HuH-7.5 (cell line): ENCODE measurements around the gene WASF2.
"Not testable (repeated sequence)": the region's sequence is repeated elsewhere in the genome, so short reads cannot be mapped to it uniquely, and the experiment has no call there.

Experiments used
- DNase-seq: peaks from one replicate; pipeline ENCODE4 v3.0.0; 2011; ENCODE audit warnings: low spot score

WASF2 gene

DNA sequence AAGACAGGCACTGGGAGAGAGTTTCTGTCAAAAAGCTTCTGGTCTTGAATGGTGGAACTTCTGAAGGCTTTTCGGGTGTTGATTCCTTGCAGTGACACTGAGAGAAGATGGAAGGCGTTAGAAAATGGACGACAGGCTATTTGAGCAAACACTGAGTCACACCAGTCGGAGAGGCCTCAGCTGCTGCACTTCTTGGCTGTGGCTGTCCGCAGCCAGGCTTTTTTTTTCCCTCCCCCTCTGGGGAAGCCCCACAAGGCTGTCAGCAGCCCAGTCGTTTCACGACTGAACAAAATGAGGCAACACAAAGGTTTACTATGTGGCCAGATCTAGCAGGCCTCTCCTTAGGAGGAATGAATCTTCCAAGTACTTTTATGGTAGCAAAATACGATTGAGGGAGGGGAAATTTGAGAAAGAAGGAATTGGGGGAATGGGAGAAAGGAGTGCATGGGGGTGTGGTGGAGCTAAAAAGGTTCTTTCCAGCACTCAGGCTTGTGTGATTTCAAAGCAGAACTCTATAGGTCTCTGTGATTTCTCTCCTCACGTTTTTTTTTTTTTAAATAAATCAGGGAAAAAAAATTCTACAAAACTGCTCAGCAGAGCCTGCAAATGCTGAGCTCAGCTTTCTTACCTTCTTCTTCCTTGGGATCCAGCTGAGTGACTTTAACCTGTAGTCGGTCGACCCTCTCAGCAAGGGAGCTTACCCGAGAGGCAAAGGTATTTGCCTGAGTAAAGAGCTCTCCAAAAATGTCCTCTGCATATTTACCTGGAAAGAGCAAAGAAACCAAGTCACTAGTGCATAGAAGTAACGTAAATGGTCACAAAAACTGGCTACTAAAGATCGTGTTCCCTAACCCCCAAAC, 71.4 kb downstream of the WASF2 start:
- no peak for DNase-seq

DNA sequence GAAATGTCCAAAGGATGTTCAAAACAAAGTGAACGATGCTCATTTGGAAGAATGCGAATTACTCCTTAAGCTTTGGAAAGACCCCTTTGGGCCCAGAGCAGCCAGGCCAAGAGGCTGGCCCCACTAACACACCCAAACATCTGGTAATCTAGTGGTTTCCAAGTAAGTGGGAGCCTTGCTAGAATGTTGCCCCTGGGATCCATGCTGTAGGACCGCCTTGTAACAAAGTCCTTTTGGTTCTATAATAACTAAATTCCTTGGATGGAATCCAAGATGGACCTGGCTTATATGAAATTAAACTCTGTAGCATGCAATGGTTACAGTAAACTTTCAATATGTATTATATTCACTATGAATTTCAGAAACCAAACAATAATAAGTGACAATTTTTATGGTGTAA, 72.3 kb downstream of the WASF2 start:
- DNase-seq = no peak

DNA sequence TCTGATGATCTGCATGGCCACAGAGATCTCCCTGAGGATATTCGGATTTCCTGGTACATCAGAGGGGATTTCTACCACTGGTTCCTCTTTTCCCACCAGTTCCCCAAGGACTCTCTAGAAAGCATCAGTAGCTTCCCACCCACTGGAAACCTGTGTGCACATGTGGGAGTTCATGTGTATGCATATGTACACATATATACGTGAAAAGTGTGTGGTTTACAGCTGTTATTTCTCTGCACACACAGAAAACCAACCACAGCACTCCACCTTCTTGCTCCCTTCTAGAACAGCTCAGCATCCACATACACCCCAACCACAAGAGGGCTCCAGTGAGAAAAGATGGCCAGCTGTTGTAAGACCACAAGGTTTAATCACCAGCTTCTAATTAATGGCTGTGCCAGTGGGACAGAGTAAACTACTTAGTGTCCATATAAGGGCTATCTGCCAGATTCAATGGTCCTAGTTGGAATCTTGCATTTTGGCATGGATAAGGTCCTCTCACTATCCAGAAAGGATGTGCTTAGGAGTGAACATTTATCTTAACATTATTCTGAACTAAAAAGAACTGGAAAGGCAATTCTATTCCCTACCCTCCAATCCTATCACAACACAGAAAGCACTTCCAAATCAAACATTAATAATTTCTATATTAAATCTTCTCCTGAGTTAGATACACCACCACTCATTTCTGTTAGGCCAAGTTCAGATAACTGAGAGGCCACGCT, 73.4 kb downstream of the WASF2 start:
- no peak for DNase-seq

DNA sequence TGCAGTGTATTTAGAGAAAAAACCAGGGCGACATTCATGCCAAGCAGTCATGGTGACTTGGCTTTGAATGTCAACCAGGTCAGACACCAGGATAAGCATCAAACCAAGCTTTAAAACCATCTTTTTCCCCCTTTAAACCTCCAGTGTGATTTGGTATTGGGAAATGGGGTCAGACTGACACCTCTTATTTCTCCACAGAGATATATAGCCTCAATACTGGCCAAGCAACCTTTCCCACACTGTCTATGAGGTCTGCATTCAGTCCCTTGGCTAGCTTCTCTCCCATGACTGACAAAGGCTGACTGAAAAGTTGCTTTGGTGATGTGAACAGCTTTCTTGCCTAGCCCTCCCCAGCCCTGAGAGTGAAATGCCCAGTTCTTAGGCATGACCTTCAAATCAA, 75.9 kb downstream of the WASF2 start:
- no peak for DNase-seq

DNA sequence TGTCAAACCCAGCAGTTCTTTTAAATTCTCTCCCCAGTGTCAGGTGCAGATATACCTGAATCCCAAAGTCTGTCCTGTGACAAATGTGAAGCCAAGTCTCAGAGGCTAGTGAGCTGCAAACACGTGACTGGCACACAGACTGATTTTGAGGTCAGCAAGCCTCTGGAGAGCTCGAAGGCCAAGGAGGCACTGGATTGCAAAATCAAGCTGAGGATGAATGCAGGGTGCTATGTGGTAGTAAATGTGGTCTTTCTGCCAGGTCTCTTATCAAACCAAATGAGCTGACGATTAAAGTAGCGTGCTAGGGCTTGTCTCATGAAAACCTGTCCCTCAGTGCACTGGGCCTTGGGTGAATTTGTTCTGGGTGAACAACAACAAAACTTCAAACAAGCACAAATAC, 77.0 kb downstream of the WASF2 start:
- no peak for DNase-seq

DNA sequence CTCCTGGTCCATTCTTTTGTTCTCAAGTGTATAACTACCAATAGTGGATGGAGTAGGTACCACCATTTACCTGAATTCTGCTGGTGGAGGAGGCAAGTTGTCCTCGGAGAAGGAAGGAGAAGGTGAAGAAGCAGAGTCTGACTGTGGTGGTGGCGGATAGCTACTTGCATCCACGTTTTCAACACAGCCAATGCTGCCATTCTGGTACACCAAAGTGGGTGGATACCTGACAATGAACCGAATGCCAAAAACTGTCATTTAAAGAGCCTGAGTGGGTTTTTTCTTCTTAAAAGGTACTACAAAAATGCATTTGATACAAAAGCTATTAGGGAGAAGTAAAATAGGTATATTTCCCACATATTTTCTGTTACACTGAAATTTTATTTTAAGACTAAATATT, 77.5 kb downstream of the WASF2 start:
- DNase-seq = no peak

DNA sequence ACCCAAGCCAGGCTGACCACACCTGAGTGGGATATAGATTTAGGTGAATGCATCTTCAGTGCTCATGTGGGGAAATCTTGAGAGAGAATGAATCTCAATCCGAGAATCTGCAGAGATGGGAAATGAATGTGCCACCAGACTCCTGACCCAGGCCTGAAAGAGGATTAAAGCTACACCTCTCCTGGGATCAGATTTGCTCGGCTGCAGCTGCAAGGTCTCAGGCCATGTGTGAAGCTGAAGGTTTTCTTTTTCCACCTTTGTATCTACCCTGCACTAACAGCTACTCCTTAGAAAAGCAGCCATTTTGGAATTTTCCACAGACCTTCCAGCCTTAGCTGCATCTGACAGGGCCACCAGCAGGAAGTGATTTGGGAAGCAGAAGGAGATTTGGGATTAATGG, 79.3 kb downstream of the WASF2 start:
- DNase-seq = no peak

DNA sequence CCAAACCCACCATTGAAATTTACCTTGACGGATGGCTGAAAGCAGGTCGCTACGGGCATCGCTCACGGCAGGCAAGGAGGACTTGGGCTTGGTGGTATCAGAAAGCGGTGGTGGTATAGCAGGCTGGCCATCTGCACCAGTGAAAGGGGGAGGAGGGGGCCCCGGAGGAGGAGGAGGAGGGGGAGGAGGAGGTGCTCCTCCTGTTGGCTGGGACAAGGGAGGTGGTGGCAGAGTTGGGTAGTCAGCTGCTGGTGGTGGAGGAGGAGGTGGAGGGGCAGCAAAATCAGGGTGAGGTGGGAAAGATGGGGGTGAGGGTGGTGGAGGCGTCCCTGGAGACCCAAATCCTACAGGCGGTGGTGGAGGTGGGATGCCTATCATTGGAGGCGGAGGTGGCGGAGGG, 80.3 kb downstream of the WASF2 start:
- DNase-seq = no peak

DNA sequence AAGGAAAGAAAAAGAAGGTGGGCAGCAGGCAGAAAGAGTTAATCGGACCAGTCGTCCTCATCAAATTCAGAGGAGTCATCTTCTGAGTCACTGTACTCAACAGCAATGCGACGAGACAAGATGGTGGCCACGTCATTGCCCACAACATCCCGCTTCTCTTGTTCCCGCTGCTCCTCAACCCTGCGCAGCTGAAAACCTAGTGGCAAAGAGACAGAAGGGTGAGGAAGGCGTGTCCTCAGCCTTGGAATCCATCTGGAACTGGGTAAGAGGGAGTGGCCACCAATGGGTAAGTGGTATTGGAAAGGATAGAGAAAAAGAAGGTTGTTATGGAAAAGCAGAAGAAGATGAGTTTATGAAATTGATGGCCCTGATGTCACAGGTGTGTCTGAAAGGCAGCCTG, 81.8 kb downstream of the WASF2 start:
- no peak for DNase-seq

DNA sequence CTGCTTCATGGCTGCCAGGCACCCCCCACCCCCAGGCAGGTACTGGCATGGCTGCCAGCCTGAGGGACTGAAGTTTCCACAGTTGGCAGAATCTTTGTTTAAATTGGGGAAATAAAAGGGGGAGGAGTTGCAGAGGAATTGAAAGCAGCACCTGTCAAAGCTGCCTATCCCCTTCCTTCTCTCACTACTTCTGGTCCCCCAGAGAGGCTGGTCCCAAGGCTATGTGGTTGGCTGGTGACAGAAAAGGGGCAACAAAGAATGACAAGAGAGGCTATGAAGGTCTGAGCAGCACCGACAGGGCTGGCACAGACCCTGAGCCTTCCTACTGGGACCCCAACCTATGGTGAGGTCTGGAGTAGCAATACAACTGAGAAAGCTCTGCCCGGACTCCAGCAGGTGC, 83.2 kb downstream of the WASF2 start:
- DNase-seq = not testable (repeated sequence)

DNA sequence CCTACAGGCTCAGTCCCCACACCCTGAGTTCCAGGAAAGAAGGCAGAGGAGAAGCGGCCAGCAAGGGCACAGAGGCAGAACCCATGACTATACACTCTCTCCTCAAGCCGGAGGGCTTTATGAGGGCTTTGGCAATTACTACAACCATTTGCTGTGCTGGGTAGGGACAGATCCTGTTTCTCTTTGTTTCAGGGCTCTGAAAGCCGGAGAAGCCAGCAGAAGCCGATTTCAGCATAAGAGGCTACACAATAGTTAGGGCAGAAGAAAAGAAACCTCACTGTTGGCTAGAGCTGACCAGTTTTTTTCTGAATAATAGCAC, 83.6 kb downstream of the WASF2 start:
- no peak for DNase-seq

DNA sequence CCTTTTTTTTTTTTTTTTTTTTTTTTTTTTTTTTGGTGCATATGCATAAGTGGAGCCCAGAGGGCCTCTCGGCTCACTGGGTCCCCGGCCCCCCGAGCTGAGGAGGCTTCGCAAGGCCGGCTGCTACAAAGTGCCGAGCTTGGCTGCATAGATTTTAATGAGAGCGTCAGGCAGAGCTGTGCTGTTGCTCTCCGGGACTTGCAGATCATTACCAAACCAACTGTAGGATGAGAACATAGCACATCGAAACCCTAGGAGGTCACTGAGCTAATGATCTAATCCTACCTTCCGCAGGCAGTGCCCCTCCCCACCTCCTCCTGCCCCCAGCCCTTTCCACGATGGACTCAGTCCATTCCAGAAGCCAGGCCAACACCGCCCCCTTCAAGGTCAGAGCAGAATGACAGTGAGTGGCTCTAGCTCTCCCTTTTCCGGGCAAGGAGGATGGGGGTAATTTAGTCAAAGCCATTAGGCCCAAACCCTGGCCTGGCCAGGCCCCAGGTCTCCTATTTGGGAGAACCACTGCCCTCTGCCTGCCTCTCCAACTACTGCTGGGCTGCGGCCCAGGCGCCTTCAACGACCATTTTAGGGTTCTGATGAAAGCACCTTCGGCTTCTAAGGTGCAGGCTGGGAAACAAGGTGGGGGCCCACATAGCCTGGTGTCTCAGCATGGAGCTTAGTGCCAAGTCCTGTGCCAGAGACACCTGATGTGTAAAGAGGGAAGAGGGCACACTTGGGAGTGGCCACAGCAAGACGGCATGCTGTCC, 84.2 kb downstream of the WASF2 start:
- not testable (repeated sequence) for DNase-seq

DNA sequence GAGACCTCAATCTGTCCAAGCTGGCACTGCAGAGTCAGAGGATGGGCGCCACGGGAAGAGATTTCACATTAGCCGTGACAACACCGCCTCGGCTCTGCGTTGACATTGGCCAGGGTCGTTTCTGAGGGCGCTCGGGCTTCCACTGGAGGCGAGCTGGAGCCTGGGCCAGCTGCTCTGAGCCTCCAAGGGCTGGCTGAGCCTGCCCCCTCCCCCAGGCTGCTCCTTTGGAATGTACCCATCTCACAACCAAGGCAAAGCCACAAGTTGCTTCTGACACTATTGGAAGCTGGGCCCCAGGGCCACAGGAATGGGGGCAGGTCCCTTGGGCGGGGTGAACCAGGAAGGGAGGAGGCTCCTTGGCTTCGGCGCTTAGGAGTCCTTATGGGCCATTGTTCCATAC, 84.9 kb downstream of the WASF2 start:
- no peak for DNase-seq

DNA sequence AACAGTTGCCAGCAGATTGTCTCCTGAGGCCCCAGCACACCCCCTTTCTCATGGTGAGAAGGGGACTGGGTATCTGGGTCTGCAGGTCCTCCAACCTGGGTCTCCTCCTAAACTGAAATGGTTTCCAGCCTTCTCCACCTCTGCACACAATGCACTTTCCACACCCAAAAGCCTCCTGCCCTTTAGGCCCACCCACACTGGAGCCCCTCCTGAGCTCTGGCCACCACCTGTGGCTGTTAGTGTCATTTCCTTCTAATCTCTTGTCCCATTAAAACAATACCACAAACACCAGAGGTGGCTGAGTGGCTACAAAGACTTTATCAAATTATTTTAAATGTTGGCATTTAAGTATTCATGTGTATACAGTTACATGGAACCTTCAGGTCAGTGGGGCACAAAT, 86.0 kb downstream of the WASF2 start:
- DNase-seq = no peak

DNA sequence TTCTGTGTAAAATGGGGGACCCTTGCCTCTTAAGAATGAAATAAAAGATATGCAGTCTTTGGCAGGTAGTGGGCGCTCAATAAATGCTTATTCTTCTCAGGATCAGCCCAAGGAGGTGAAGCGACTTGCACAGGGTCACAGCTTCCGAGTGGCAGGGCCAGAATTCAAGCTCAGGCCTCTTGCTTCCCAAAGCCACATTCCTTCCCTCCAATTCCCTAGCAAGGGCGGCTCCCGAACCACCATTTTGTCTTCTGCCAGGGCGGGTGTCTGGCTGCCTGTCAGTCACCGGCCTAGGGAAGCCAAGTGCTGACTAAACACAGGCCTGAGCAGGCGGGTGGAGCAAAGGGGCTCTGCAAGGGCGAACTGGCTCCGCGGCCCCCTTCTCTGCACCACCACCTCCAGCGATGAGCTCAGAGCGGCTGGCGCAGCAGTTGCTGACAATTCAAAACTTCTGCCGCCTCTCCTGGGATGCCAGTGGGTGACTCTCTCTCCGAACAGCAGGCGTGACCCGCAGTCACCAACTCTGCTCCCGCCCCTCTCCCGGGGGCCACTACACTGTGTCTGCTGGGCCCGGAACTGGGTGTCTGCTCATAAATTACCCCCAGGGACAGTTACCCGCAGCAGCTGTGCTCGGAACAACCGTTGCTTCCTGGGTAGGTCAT, 86.8 kb downstream of the WASF2 start:
- DNase-seq = no peak

DNA sequence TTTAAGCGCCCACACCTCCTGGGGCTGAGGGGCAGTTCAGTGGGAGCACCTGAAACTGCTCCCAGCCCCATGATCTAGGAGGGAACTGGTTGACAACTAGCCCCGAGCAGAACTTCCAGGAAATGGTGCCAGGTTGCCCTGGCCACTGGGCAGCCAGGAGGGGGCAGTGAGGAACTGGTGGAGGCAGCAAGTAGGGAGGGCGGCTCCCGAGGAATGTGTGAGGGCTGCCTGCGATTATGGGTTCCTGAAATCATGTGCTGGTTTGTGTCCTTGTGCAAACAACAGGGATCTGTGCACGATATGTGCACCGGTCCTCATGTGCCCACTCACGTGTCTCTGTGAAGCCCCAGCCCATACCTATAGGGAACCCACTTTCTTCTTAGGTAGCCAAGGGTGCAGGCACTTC, 87.6 kb downstream of the WASF2 start:
- DNase-seq = no peak

DNA sequence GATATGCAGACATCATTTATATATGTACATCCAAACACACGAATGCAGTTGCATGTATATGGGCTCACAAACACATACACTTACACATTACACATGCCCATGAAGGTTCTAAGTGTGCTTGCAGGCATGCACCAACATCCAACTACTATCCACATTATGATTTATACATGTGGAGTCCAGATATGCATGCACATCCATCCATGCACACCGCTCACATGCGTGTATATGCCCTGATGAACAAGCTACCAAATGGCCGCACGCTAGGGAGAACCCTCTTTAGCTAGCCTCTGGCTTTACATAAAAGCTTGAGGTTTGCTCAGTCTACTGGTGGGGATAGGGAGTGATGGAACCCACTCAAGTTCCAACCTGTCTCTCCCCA, 89.0 kb downstream of the WASF2 start:
- DNase-seq = no peak

DNA sequence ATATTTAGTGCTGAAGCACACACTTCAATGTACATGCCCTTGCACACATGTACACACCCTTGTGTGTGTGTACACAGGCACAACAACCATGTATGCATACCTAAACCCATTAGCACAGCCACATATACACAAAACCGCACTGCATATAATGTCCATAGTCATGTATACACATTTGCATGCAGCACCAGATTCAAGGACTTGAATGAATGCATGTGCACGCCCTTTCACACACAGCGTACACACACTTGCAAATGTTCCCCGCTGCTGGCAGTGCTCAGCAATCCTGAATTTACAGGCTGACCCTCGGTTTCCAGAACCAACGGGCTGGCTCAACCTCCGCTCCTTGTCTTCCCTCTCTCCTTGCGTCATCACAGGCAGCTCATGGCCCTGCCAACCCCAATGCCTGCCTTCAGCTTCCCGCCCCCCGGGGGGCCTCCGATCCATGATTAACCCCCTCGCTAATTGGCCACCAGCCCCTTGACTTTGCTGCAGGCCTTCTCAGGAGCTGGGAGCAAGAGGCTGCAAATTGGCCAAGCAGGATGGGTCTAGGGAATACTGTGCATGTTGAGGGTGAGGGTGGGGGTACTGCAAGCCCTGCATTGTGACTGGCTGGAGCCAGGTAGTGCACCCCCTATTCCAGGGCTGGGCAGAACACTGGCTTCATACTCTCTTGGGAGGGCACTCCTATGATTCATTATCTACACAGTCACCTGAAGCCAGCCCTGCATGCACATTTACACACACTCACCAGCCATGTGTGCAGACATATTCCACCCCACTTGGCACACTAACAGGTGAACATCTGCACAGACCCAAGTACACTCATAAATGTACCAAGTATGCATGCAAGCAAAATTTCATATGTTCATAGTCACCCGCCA, 89.6 kb downstream of the WASF2 start:
- no peak for DNase-seq

DNA sequence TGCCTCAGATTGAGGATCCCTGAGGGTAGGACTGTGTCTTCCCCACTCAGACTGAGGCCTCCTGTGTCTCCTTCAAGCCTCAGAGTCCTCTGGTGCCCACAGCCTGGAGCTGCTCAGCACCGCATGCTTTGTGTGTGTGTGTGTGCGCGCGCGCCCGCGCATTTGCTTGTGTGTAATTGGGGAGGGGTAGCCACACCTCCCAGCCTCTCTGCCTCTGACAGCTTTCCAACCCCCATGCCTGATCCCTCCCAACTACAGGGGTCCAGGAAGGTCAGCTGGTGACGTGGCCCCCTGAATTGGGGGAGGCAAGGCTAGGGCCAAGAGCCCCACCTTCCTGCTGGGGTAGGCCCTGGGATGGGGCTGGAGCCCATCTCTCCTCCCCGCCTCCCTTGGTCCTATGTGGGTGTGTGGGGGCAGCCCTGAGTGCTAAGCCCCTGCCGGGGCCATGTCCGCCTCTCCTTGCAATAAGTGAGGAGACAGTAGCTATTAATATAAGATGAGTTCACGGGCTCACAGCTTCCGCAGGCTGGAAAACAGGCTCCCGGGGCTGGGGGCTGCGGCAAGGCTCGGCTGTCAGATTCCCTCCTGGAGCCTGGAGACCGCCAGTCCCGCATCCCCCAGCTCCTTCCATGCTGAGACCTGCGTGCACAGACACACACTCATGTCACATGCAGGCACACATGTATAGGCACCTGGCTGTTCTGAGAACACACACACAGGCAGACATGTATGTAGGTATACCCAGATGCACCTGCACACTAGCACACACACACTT, 90.5 kb downstream of the WASF2 start:
- DNase-seq = no peak

DNA sequence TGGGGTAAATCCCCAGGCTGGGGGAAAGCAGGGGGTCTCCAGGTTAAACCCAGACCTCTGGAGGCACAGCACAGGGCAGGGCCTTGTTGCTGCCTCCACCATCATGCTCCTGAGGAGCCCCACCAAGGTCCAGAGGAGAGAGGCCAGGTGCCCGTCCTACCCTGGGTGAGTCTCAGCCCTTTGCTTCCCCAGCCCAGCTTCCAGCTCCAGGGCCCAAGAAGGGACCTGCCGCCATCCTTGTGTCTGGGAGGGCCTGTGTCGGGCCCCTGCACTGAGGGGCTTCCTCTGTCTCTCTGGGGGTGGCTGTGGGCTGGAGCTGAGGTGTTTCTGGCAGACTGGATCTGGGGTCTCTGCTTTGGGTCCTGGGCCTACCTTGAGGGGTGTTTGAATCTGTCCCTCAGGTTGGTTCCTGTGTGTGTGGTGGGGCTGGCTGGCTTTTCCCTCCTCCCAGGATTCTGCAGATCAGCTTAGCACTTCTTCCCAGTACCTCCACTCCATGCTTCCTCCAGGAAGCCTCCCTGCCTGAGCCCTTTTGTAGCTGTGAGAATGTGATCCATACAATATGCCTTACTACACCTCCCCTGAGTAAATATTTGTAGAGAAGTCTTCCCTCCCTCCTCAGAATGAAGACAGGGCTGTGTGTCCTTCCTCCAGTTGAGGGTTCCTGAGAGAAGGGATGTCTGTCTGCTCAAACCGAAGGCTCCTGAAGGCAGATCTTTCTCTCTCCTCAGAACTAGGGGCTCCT, 91.4 kb downstream of the WASF2 start:
- DNase-seq = no peak
